Urinary bladder (tissue), 4 donors: ENCODE results near the gene SPTLC2. TPM values are rescaled to one million over a fixed set of nuclear protein-coding genes. Genes with fewer than 3 reads are reported as not detected.
A peak's percentile ranks its signal among the peaks of the same experiment; 100 is the strongest.
"Not testable (repeated sequence)": the region's sequence is repeated elsewhere in the genome, so short reads cannot be mapped to it uniquely, and the experiment has no call there.

Source experiments
- DNase-seq: peaks from one replicate; pipeline ENCODE4 v3.0.0-alpha.2; 2015; ENCODE audit errors: extremely low spot score
- H3K27ac ChIP-seq: one replicate; pipeline ENCODE4 v1.5.1; 2013; ENCODE audit warnings: low read depth, mild to moderate bottlenecking, moderate library complexity
- H3K36me3 ChIP-seq: one replicate; pipeline ENCODE4 v1.6.1; 2013; ENCODE audit warnings: mild to moderate bottlenecking, moderate library complexity; ENCODE audit not compliant: insufficient read depth
- H3K4me1 ChIP-seq: one replicate; pipeline ENCODE4 v1.6.1; 2013; ENCODE audit warnings: mild to moderate bottlenecking, moderate library complexity; ENCODE audit not compliant: insufficient read depth
- H3K4me3 ChIP-seq: one replicate; pipeline ENCODE4 v1.5.1; 2013; ENCODE audit warnings: low read depth, low read length
- WGBS: extraction: QIAGEN DNeasy Blood & Tissue Kit; methylation state at CpG from one replicate; pipeline ENCODE4 v1.1.7; 2013; 5-methylcytosine and 5-hydroxymethylcytosine counted together
- polyA plus RNA-seq: library from polyadenylated mRNA; stranded (reverse); fragments of 200-250 nt; gene quantifications from one replicate; pipeline ENCODE4 v1.2.3, GENCODE V29; 2013
- total RNA-seq: library from RNA; depleted of rRNA; stranded (reverse); fragments of >200 nt; gene quantifications from one replicate; pipeline ENCODE4 v1.2.3, GENCODE V29; 2014
- donor health status: healthy with polysubstance abuse.
- donor health status: healthy.

Gene SPTLC2
- total RNA-seq = 55.0 TPM
- 12.8 TPM for polyA plus RNA-seq

- H3K27ac ChIP-seq = peak within 1 kb of the TSS; percentile 49
- H3K36me3 ChIP-seq = no peaks in the 10 kb centered on the region
- under 1% methylated on average over 58 of the region's 58 CpGs for WGBS
- H3K4me1 ChIP-seq = no peaks in the 10 kb centered on the region
- DNase-seq = peak; percentile 97
- peak within 1 kb of the TSS; percentile 92 for H3K4me3 ChIP-seq
Measured at GRCh38 chr14:77616454-77617229, at the start of gene SPTLC2. Gene SPTLC2, minus strand, starts transcription at chr14:77616637. Its CDS starts 58 bp downstream, at chr14:77616579.

- Histone ChIP-seq H3K36me3 (no peaks in the 10 kb centered on the region), H3K27ac (no peak overlapping the region), H3K4me1 (no peaks in the 10 kb centered on the region), H3K4me3 (no peak overlapping the region)
- DNase-seq = no peak
- 52% methylated on average over 6 of the region's 6 CpGs for WGBS
Measured at GRCh38 chr14:77663293-77663692, 46.9 kb upstream of the SPTLC2 start.

GRCh38 chr14:77661562-77661961, 45.1 kb upstream of the SPTLC2 start:
- not testable (repeated sequence) for H3K27ac ChIP-seq, DNase-seq, H3K36me3 ChIP-seq, H3K4me1 ChIP-seq, H3K4me3 ChIP-seq
- WGBS = 53% methylated on average over 9 of the region's 9 CpGs

- Histone ChIP-seq H3K27ac (no peak overlapping the region), H3K36me3 (no peaks in the 10 kb centered on the region), H3K4me1 (no peaks in the 10 kb centered on the region), H3K4me3 (no peak overlapping the region)
- 83% methylated on average over 7 of the region's 7 CpGs for WGBS
- DNase-seq = no peak
Measured at GRCh38 chr14:77660754-77661153, 44.3 kb upstream of the SPTLC2 start.

- Histone ChIP-seq H3K27ac (no peak overlapping the region), H3K36me3 (no peaks in the 10 kb centered on the region), H3K4me3 (no peak overlapping the region), H3K4me1 (no peaks in the 10 kb centered on the region)
- 58% methylated on average over 2 of the region's 2 CpGs for WGBS
- no peak for DNase-seq
Measured at GRCh38 chr14:77659831-77660230, 43.4 kb upstream of the SPTLC2 start.

GRCh38 chr14:77657280-77657679, 40.8 kb upstream of the SPTLC2 start:
- Histone ChIP-seq H3K36me3 (no peaks in the 10 kb centered on the region), H3K27ac (no peak overlapping the region), H3K4me1 (no peaks in the 10 kb centered on the region), H3K4me3 (no peak overlapping the region)
- 70% methylated on average over 5 of the region's 5 CpGs for WGBS
- no peak for DNase-seq

- no peak overlapping the region for H3K27ac ChIP-seq
- no peak for DNase-seq
- no peaks in the 10 kb centered on the region for H3K4me1 ChIP-seq
- no peak overlapping the region for H3K4me3 ChIP-seq
- H3K36me3 ChIP-seq = no peaks in the 10 kb centered on the region
- WGBS = 62% methylated on average over 11 of the region's 11 CpGs
Measured at GRCh38 chr14:77654001-77654441, 37.6 kb upstream of the SPTLC2 start.

GRCh38 chr14:77649326-77649725, 32.9 kb upstream of the SPTLC2 start:
- H3K27ac ChIP-seq = no peak overlapping the region
- no peak for DNase-seq
- WGBS = 77% methylated on average over 3 of the region's 3 CpGs
- no peak overlapping the region for H3K4me3 ChIP-seq
- H3K4me1 ChIP-seq = no peaks in the 10 kb centered on the region
- no peaks in the 10 kb centered on the region for H3K36me3 ChIP-seq

- WGBS = 89% methylated on average over 2 of the region's 2 CpGs
- H3K36me3 ChIP-seq = no peaks in the 10 kb centered on the region
- no peak overlapping the region for H3K4me3 ChIP-seq
- H3K27ac ChIP-seq = no peak overlapping the region
- no peaks in the 10 kb centered on the region for H3K4me1 ChIP-seq
- DNase-seq = no peak
Measured at GRCh38 chr14:77648520-77649200, 32.2 kb upstream of the SPTLC2 start.

GRCh38 chr14:77647853-77648252, 31.4 kb upstream of the SPTLC2 start:
- WGBS = 59% methylated on average over 2 of the region's 2 CpGs
- no peak for DNase-seq

GRCh38 chr14:77646907-77647306, 30.5 kb upstream of the SPTLC2 start:
- Histone ChIP-seq H3K4me1 (no peaks in the 10 kb centered on the region), H3K27ac (no peak overlapping the region), H3K36me3 (no peaks in the 10 kb centered on the region), H3K4me3 (no peak overlapping the region)
- WGBS = 80% methylated on average over 4 of the region's 4 CpGs
- DNase-seq = no peak

More at GRCh38 chr14:77647853-77648252, 31.4 kb upstream of the SPTLC2 start:
- Histone ChIP-seq H3K36me3 (no peaks in the 10 kb centered on the region), H3K27ac (no peak overlapping the region), H3K4me1 (no peaks in the 10 kb centered on the region), H3K4me3 (no peak overlapping the region)

GRCh38 chr14:77645520-77646230, 29.2 kb upstream of the SPTLC2 start:
- no peak overlapping the region for H3K4me3 ChIP-seq
- WGBS = 78% methylated on average over 15 of the region's 15 CpGs
- no peaks in the 10 kb centered on the region for H3K4me1 ChIP-seq
- no peak overlapping the region for H3K27ac ChIP-seq
- DNase-seq = no peak
- no peaks in the 10 kb centered on the region for H3K36me3 ChIP-seq

GRCh38 chr14:77642407-77642806, 26.0 kb upstream of the SPTLC2 start:
- Histone ChIP-seq H3K4me3 (peak overlapping the region; percentile 41), H3K36me3 (no peaks in the 10 kb centered on the region), H3K4me1 (no peaks in the 10 kb centered on the region), H3K27ac (no peak overlapping the region)
- no peak for DNase-seq
- 59% methylated on average over 7 of the region's 7 CpGs for WGBS
